Measurements from ENCODE around the gene TIMM50. TPM values are rescaled to one million over a fixed set of nuclear protein-coding genes. Genes with fewer than 3 reads are reported as not detected.
A peak's percentile ranks its signal among the peaks of the same experiment; 100 is the strongest.
"Not testable (repeated sequence)": the region's sequence is repeated elsewhere in the genome, so short reads cannot be mapped to it uniquely, and the experiment has no call there.

Gene TIMM50
- total RNA-seq, 1 donor from 2014 or later: 43.9 TPM

DNA sequence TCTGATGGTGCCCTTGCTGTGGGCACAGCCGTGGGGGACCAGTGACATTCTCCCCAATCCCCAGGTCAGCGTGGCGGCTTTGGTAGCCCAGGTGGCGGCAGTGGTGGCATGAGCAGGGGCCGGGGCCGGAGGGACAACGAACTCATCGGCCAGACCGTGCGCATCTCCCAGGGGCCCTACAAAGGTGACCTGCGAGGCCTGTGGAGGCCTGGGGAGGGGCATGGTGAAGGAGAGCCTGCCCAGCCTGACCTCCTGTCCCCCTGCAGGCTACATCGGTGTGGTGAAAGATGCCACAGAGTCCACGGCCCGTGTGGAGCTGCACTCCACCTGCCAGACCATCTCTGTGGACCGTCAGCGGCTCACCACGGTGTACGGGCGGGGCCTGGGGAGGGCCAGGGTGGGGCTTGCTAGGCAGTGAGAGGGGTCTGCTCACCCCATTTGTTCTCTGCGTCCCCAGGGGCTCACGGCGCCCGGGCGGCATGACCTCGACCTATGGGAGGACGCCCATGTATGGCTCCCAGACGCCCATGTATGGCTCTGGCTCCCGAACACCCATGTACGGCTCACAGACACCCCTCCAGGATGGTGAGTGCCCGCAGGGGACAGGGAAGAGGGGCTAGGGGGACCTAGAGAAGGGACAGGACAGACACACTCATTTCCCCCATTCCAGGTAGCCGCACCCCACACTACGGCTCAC is 7.7 kb upstream of the TIMM50 start:
- Histone ChIP-seq H3K4me3 (no peak overlapping the region), H3K27me3 (no peaks in the 10 kb centered on the region), H3K9me3 (no peaks in the 10 kb centered on the region), H3K36me3 (peaks cover 83% of the 10 kb centered on the region), H3K4me1 (no peaks in the 10 kb centered on the region), H3K27ac (no peak overlapping the region)
- TF ChIP-seq, protein P1, sequence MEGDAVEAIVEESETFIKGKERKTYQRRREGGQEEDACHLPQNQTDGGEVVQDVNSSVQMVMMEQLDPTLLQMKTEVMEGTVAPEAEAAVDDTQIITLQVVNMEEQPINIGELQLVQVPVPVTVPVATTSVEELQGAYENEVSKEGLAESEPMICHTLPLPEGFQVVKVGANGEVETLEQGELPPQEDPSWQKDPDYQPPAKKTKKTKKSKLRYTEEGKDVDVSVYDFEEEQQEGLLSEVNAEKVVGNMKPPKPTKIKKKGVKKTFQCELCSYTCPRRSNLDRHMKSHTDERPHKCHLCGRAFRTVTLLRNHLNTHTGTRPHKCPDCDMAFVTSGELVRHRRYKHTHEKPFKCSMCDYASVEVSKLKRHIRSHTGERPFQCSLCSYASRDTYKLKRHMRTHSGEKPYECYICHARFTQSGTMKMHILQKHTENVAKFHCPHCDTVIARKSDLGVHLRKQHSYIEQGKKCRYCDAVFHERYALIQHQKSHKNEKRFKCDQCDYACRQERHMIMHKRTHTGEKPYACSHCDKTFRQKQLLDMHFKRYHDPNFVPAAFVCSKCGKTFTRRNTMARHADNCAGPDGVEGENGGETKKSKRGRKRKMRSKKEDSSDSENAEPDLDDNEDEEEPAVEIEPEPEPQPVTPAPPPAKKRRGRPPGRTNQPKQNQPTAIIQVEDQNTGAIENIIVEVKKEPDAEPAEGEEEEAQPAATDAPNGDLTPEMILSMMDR (IDR thresholded peaks at IDR 0.05): no peak
- intact Hi-C loops (cut with DNase I): no loop called here
- no peak for ATAC-seq
- DNase-seq: no peak

DNA sequence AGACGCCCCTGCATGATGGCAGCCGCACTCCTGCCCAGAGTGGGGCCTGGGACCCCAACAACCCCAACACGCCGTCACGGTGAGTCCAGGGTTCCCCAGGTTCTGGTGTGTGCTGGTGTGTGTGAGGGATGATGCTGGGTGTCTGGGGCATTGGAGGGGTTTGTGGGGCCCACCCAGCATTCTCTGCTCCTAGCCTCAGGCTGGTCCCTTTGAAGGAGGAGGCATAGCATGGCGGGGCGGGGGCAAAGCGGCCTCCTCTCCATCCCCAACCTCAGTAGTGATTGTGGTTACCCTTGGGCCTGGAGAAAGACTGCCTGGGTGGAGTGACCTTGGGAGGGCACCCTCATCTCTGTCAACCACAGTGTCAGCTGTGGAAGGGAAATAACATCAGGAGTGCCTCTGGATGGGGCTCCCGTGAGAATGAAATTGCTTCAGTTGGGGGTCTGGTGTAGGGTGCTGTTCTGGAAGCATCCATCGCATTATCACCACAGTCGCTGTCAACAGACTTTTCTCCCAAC is 7.1 kb upstream of the TIMM50 start:
- Histone ChIP-seq H3K4me3 (no peak overlapping the region), H3K27me3 (no peaks in the 10 kb centered on the region), H3K36me3 (peaks cover 77% of the 10 kb centered on the region), H3K4me1 (no peaks in the 10 kb centered on the region), H3K9me3 (no peaks in the 10 kb centered on the region), H3K27ac (no peak overlapping the region)
- intact Hi-C loops (cut with DNase I): no loop called here
- DNase-seq (no peak), ATAC-seq (no peak)
- TF ChIP-seq, protein P1 (IDR thresholded peaks at IDR 0.05): no peak

DNA sequence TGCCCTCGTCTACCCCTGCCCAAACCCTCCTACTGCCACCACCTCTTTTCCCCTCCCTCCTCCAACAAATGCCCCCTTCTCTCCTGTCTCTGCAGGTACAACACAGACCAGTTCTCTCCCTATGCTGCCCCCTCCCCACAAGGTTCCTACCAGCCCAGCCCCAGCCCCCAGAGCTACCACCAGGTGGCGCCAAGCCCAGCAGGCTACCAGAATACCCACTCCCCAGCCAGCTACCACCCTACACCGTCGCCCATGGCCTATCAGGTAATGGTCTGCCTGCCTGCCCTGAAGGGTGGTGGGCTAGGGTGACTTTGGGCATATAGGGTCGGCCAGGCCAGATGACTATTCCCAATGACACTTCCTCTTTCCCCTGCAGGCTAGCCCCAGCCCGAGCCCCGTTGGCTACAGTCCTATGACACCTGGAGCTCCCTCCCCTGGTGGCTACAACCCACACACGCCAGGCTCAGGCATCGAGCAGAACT is 6.5 kb upstream of the TIMM50 start:
- Histone ChIP-seq H3K27ac (no peak overlapping the region), H3K9me3 (no peaks in the 10 kb centered on the region), H3K27me3 (no peaks in the 10 kb centered on the region), H3K36me3 (peaks cover 70% of the 10 kb centered on the region), H3K4me1 (no peaks in the 10 kb centered on the region), H3K4me3 (no peak overlapping the region)
- ATAC-seq: peak; percentile 76
- intact Hi-C loops (cut with DNase I): no loop called here
- peak; percentile 82 for DNase-seq
- TF ChIP-seq, protein P1 (IDR thresholded peaks at IDR 0.05): peak; percentile 73

DNA sequence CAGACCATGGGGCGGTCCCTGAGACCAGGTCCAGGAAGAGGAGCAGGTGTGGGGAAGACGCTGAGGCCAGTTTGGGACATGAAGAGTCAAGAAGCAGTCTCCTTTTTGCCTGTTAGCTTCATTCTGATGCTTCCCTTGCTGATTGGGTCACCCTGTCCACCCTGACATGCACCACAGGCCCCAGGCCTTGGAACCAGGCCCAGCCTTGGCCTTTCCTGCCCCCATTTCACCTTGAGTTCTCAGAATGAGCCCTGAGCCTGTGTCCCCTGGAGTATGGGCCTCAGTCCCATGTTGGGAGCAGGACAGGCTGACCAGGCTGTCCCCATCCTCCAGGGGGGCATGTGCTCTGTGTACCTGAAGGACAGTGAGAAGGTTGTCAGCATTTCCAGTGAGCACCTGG is 4.9 kb upstream of the TIMM50 start:
- H3K4me3 ChIP-seq: no peak overlapping the region
- TF ChIP-seq, protein P1 (IDR thresholded peaks at IDR 0.05): no peak
- peaks cover 9% of the 10 kb centered on the region for H3K4me1 ChIP-seq
- ATAC-seq: no peak
- no peaks in the 10 kb centered on the region for H3K9me3 ChIP-seq
- no peaks in the 10 kb centered on the region for H3K27me3 ChIP-seq
- H3K27ac ChIP-seq: no peak overlapping the region
- intact Hi-C loops (cut with DNase I): no loop called here
- DNase-seq: no peak
- peaks cover 56% of the 10 kb centered on the region for H3K36me3 ChIP-seq

DNA sequence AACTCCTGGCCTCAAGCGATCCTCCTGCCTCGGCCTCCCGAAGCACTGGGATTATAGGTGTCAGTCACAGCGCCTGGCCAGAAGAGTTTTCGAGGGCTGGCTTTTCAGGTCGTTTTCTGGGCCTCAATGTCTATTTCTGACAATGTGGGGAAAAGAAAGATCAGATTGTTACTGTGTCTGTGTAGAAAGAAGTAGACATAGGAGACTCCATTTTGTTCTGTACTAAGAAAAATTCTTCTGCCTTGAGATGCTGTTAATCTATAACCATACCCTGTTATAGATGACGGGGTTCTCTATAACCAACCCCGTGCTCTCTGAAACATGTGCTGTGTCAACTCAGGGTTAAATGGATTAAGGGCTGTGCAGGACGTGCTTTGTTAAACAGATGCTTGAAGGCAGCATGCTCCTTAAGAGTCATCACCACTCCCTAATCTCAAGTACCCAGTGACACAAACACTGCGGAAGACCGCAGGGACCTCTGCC is 1.3 kb upstream of the TIMM50 start:
- ATAC-seq; DNase-seq; intact Hi-C loops (cut with DNase I); H3K9me3 ChIP-seq; H3K27me3 ChIP-seq: not testable (repeated sequence)
- H3K27ac ChIP-seq: peak overlapping the region; percentile 80
- H3K4me3 ChIP-seq: peak overlapping the region; percentile 75
- peaks cover 28% of the 10 kb centered on the region for H3K36me3 ChIP-seq
- peaks cover 17% of the 10 kb centered on the region for H3K4me1 ChIP-seq

DNA sequence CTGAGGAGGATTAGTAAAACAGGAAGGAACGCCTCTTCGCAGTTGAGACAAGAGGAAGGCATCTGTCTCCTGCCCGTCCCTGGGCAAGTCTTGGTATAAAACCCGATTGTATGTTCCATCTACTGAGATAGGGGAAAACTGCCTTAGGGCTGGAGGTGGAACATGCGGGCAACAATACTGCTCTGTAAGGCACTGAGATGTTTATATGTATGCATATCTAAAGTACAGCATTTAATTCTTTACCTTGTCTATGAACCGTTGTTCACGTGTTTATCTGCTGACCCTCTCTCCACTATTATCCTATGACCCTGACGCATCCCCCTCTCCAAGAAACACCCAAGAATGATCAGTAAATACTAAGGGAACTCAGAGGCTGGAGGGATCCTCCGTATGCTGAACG is 722 bp upstream of the TIMM50 start:
- no peak for ATAC-seq
- TF ChIP-seq, protein P1 (IDR thresholded peaks at IDR 0.05): no peak
- no peaks in the 10 kb centered on the region for H3K27me3 ChIP-seq
- intact Hi-C loops (cut with DNase I): no loop called here
- peak overlapping the region; percentile 80 for H3K27ac ChIP-seq
- no peak for DNase-seq
- peaks cover 25% of the 10 kb centered on the region for H3K36me3 ChIP-seq
- H3K4me3 ChIP-seq: peak overlapping the region; percentile 75
- H3K4me1 ChIP-seq: peaks cover 17% of the 10 kb centered on the region
- H3K9me3 ChIP-seq: no peaks in the 10 kb centered on the region
